Nephron progenitor cell (in vitro differentiated cells): ENCODE measurements around the gene ZNF169.

ENCODE experiments used
- DNase-seq: peaks from one replicate; pipeline ENCODE4 v3.0.0; 2021
- H3K27ac Mint-ChIP-seq: 2 replicates; pipeline ENCODE4 v1.8.0; 2021; ENCODE audit warnings: mild to moderate bottlenecking, moderate library complexity, mixed read lengths
- H3K27me3 Mint-ChIP-seq: 2 replicates; pipeline ENCODE4 v1.8.0; 2021; ENCODE audit warnings: mild to moderate bottlenecking, low read depth, mixed read lengths; ENCODE audit not compliant: poor library complexity
- H3K36me3 Mint-ChIP-seq: 2 replicates; pipeline ENCODE4 v1.8.0; 2021; ENCODE audit warnings: low read depth, mixed read lengths
- H3K4me1 Mint-ChIP-seq: 2 replicates; pipeline ENCODE4 v1.8.0; 2021; ENCODE audit warnings: mixed read lengths
- H3K4me3 Mint-ChIP-seq: 2 replicates; pipeline ENCODE4 v1.8.0; 2021; ENCODE audit warnings: mild to moderate bottlenecking, moderate library complexity, mixed read lengths
- H3K9me3 Mint-ChIP-seq: 2 replicates; pipeline ENCODE4 v1.8.0; 2021; ENCODE audit warnings: mild to moderate bottlenecking, moderate library complexity, mixed read lengths
- CTCF ChIP-seq: fragments of 200-600 bp; sonication (generic); IDR thresholded peaks from 2 replicates; pipeline ENCODE4 v1.5.0; 2021; ENCODE audit warnings: antibody characterized with exemption

The ZNF169 gene

GRCh38 chr9:94280409-94280989 lies 21.4 kb downstream of the ZNF169 start:
- H3K36me3 Mint-ChIP-seq = peaks cover 84% of the 10 kb centered on the region
- peaks cover 4% of the 10 kb centered on the region for H3K27me3 Mint-ChIP-seq
- H3K4me1 Mint-ChIP-seq = peaks cover 9% of the 10 kb centered on the region

GRCh38 chr9:94281101-94281500 lies 22.0 kb downstream of the ZNF169 start:
- TF ChIP-seq CTCF = no peak
- H3K36me3 Mint-ChIP-seq = peaks cover 84% of the 10 kb centered on the region
- H3K9me3 Mint-ChIP-seq = peaks cover 34% of the 10 kb centered on the region
- no peak overlapping the region for H3K27ac Mint-ChIP-seq
- H3K27me3 Mint-ChIP-seq = peaks cover 4% of the 10 kb centered on the region
- no peak for DNase-seq
- H3K4me3 Mint-ChIP-seq = no peak overlapping the region
- peaks cover 9% of the 10 kb centered on the region for H3K4me1 Mint-ChIP-seq

More at GRCh38 chr9:94280409-94280989, 21.4 kb downstream of the ZNF169 start:
- no peak for DNase-seq
- TF ChIP-seq CTCF = no peak
- Mint-ChIP-seq H3K9me3 (peaks cover 35% of the 10 kb centered on the region), H3K27ac (no peak overlapping the region), H3K4me3 (no peak overlapping the region)

- Mint-ChIP-seq H3K4me1 (peaks cover 17% of the 10 kb centered on the region), H3K36me3 (peaks cover 70% of the 10 kb centered on the region), H3K27ac (no peak overlapping the region), H3K4me3 (no peak overlapping the region), H3K9me3 (peaks cover 10% of the 10 kb centered on the region), H3K27me3 (no peaks in the 10 kb centered on the region)
- TF ChIP-seq CTCF = no peak
- no peak for DNase-seq
These were observed 27.0 kb downstream of the ZNF169 start for GRCh38 chr9:94286116-94286515.

GRCh38 chr9:94287877-94288513 lies 28.9 kb downstream of the ZNF169 start:
- H3K36me3 Mint-ChIP-seq = peaks cover 70% of the 10 kb centered on the region
- H3K27me3 Mint-ChIP-seq = no peaks in the 10 kb centered on the region
- TF ChIP-seq CTCF = no peak
- H3K4me1 Mint-ChIP-seq = peaks cover 12% of the 10 kb centered on the region
- peaks cover 8% of the 10 kb centered on the region for H3K9me3 Mint-ChIP-seq
- H3K27ac Mint-ChIP-seq = peak overlapping the region; percentile 93
- DNase-seq = no peak
- H3K4me3 Mint-ChIP-seq = no peak overlapping the region

GRCh38 chr9:94289691-94290090 lies 30.6 kb downstream of the ZNF169 start:
- peaks cover 12% of the 10 kb centered on the region for H3K4me1 Mint-ChIP-seq
- H3K4me3 Mint-ChIP-seq = no peak overlapping the region
- peaks cover 65% of the 10 kb centered on the region for H3K36me3 Mint-ChIP-seq
- TF ChIP-seq CTCF = no peak
- no peak overlapping the region for H3K27ac Mint-ChIP-seq
- peaks cover 5% of the 10 kb centered on the region for H3K9me3 Mint-ChIP-seq
- no peaks in the 10 kb centered on the region for H3K27me3 Mint-ChIP-seq
- DNase-seq = no peak
